HFF-Myc (cell line): ENCODE data around the gene PRR22.

Experiments
- DNase-seq: peaks from one replicate; pipeline ENCODE4 v3.0.0-alpha.2; 2011; ENCODE audit warnings: low read depth; ENCODE audit errors: extremely low read depth
- H3K4me3 ChIP-seq: replicated peaks from 2 replicates; pipeline ENCODE4 v1.5.1; 2011; ENCODE audit warnings: low read depth, mild to moderate bottlenecking, control low read depth, low read length
- TF ChIP-seq, protein P1 (sequence below): IDR thresholded peaks from 2 replicates; pipeline ENCODE4 v1.5.1; 2012; ENCODE audit warnings: mild to moderate bottlenecking, low read depth, low read length, control low read depth; ENCODE audit errors: missing control alignments

Gene PRR22

GRCh38 chr19:5784581-5785147 lies at the start of gene PRR22:
Gene PRR22, minus strand, starts transcription at chr19:5784746. Its CDS starts 86 bp downstream, at chr19:5784660.
- no peak for DNase-seq
- TF ChIP-seq, protein P1, sequence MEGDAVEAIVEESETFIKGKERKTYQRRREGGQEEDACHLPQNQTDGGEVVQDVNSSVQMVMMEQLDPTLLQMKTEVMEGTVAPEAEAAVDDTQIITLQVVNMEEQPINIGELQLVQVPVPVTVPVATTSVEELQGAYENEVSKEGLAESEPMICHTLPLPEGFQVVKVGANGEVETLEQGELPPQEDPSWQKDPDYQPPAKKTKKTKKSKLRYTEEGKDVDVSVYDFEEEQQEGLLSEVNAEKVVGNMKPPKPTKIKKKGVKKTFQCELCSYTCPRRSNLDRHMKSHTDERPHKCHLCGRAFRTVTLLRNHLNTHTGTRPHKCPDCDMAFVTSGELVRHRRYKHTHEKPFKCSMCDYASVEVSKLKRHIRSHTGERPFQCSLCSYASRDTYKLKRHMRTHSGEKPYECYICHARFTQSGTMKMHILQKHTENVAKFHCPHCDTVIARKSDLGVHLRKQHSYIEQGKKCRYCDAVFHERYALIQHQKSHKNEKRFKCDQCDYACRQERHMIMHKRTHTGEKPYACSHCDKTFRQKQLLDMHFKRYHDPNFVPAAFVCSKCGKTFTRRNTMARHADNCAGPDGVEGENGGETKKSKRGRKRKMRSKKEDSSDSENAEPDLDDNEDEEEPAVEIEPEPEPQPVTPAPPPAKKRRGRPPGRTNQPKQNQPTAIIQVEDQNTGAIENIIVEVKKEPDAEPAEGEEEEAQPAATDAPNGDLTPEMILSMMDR = no peak
- no peak within 1 kb of the TSS for H3K4me3 ChIP-seq

DNA sequence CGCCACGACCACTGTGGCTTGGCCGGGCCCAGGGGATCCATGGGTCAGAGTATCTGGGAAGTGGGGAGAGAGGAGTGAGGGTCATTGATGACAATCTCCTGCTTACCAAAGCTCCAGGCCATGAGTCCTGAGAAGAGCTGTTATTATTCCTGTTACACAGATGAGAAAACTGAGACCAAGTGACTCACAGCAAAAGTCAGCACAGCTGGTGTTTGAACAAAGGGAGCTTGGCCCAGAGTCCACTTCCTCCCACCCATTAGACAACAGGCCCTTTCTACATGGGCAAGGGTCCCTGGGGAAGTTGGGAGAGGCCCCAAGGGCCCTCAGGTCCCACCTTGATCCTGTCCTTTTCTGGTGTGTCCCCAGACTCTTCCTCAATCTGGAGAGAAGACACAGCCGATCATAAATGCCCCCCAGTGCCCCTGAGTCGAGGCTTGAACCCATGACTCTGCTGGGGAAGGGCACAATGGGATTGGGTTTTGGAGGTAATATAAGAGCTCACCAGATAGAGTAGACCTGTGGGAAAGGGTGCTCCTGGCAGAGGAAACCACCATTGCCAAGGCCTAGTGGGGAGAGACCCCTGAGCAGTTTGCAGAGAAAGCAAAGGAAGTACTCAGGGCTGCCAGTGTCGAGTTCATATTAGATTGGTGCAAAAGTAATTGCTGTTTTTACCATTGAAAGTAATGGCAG lies 48.1 kb upstream of the PRR22 start:
- no peak for DNase-seq
- no peak overlapping the region for H3K4me3 ChIP-seq
- TF ChIP-seq, protein P1 = no peak

GRCh38 chr19:5832061-5832460 lies 47.5 kb upstream of the PRR22 start:
- H3K4me3 ChIP-seq = no peak overlapping the region
- TF ChIP-seq, protein P1 = no peak
- no peak for DNase-seq

DNA sequence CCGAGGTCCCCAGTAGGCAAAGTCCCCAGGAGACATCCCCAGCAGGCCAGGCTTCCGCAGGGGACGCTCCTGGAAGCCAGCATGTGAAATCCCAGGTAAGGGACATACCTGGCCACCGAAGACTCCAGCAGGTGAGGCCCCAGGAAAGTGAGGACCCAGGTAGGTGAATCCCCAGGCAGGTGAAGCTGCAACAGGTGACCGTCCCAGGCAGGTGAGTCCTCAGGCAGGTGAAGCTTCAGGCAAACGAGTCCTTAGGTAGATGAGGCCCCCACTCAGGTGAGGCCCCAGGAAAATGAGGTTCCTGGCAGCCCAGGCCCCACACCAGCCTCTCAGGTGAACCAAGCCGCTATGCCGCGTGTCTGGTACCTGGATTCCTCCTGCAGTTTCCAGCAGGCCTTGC lies 46.6 kb upstream of the PRR22 start:
- no peak overlapping the region for H3K4me3 ChIP-seq
- no peak for DNase-seq
- TF ChIP-seq, protein P1 = no peak

DNA sequence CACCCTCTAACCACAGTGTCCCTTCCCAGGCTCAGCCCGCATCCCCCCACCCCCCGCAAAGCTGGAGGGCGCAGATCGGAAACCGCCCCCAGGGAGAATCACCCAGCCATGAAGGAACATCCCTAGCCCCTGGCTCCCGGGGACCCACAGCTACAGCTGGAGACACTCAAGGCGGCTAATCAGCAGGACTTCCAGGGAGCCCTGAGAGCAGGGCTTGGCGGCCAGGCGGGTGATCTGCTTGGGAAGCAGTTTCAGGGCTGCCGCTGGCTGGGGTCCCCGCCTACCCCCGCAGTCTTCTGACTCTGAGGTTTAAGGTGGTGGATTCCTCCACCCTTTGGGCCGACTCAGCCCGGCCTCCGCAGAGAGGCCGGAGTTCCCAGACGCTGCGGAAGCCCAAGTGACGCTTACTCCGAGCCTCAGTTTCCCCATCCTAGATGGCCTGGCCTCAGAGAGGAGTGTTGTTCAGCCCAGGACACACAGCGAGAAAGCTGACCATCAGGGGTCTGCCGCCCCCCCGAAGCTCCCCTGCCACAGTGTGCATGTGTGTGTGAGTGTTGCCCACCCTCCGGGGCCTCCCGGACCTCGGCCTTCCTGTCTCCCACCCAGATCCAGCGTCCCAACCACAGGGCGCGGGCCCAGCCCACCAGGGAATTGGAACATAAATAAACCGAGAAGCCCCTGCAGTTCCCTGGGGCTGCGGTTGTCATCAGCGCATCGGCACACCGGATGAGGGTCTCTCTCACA lies 45.2 kb upstream of the PRR22 start:
- TF ChIP-seq, protein P1 = no peak
- no peak for DNase-seq
- no peak overlapping the region for H3K4me3 ChIP-seq

GRCh38 chr19:5828661-5829566 lies 44.4 kb upstream of the PRR22 start:
- H3K4me3 ChIP-seq = peak overlapping the region; percentile 47
- TF ChIP-seq, protein P1 = no peak
- no peak for DNase-seq
